GM23248 (cell line): ENCODE measurements around the gene LMBR1L.

Experiments used
- EZH2 ChIP-seq: fragments of 200-600 bp; sonication (generic); IDR thresholded peaks from 2 replicates; pipeline ENCODE4 v1.6.1; 2018; ENCODE audit warnings: antibody characterized with exemption, mild to moderate bottlenecking; ENCODE audit not compliant: insufficient read depth, poor library complexity, severe bottlenecking
- EZH2phosphoT487 ChIP-seq: fragments of 200-600 bp; sonication (generic); IDR thresholded peaks from 2 replicates; pipeline ENCODE4 v1.6.1; 2018; ENCODE audit warnings: antibody characterized with exemption, moderate library complexity, mild to moderate bottlenecking, low read depth; ENCODE audit not compliant: insufficient read depth

DNA sequence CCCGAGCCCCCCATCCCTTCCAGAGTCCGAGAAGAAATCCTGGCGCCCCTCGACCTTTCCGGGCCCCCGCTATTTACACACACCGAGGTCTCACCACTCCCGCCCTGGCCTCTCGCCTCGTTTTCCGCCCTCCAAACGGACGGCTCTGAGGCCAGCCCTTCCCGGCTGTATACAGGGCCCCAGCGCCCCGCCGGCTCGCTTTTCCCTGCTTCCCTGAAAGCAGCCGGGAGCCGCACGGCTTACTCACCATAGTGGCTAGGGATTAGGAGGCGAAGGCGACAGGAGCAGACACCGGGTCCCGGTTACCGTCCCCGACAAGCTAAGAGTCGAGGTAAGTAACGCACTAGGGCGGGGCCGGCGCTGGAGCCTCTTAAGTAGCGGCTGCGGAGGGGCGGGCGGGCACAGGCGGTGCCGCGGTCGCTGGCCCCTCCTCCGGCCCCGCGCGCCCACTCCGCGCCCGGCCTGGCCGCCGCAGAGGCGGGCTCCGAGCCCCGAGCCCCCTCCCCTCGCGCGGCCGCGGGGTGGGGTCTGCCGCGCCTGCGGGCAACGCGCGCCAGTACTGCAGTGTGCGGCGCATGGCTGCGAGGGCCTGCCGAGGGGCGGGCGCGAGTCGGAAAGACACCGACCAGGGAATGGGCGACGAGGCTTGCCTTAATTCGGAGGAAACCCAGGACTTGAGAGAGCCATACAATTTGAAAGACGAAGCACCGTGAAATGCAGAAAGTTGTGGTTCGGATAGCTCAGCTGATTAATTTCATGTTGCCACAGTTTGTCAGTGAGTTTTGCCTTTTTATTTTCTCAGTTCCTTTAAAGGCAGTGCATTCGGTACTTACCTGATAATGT, 20.6 kb upstream of the LMBR1L start, which contains the start of gene TUBA1B:
- TF ChIP-seq EZH2: no peak
- no peak for TF ChIP-seq EZH2phosphoT487
